K562 (cell line): ENCODE data around the gene HPRT1. TPM values are rescaled to one million over a fixed set of nuclear protein-coding genes. Genes with fewer than 3 reads are reported as not detected.

ENCODE experiments used
- ATAC-seq: fragments of 200-7000 bp; cut with Tn5 transposase; 3 replicates; pipeline ENCODE4 v1.9.1; 2020; ENCODE audit warnings: moderate library complexity
- BruUV-seq: library from RNA; stranded (reverse); fragments of 400-500 nt; replicated peaks from 2 replicates; lab custom pipeline; 2021; lab: Mats Ljungman, UMichigan
- CTCF ChIA-PET: fragments of 300-600 bp; formaldehyde crosslinking; extraction: SDS; loops from one replicate; lab custom pipeline; 2021; ENCODE audit warnings: low intra/inter-chr PET ratio; lab: Yijun Ruan, JAX
- POLR2A ChIA-PET: fragments of 300-600, 350-650 bp; sonication (Branson Sonifier 250); formaldehyde crosslinking; extraction: SDS; loops from one replicate; lab custom pipeline; 2021; ENCODE audit warnings: antibody characterized with exemption, inconsistent platforms; lab: Yijun Ruan, JAX
- DNase-seq, 4 experiments: peaks; one replicate each; pipeline versions ENCODE4 v3.0.0 to v3.0.0-alpha.2; 2011 to 2018; ENCODE audit warnings: low spot score in 3 of 4, mixed read lengths in 3 of 4; ENCODE audit errors: extremely low read depth in 1 of 4
- FAIRE-seq: peaks from 2 replicates; lab custom pipeline; 2011; peaks lifted over from hg19 to GRCh38; lab: Jason Lieb, UNC
- H2AFZ ChIP-seq: 2 replicates; pipeline ENCODE4 v1.6.0; 2011; ENCODE audit warnings: low read depth, low read length, control low read depth, inconsistent platforms
- H3K27ac ChIP-seq: fragments of 200-600 bp; 3 replicates; pipeline ENCODE4 v1.8.0; 2011; ENCODE audit warnings: low read depth, mild to moderate bottlenecking, control low read depth, inconsistent platforms, low read length, moderate library complexity, mixed read lengths; ENCODE audit errors: extremely low read depth
- H3K27me3 ChIP-seq, 2 experiments: fragments of 300-600 bp in 1 of 2; 2 replicates in 1 of 2; 3 replicates in 1 of 2; pipeline versions ENCODE4 v1.6.0 to v1.8.0; 2011; ENCODE audit warnings: inconsistent platforms in 2 of 2, low read length in 2 of 2, mild to moderate bottlenecking in 1 of 2, mixed read lengths in 1 of 2, moderate library complexity in 1 of 2; ENCODE audit not compliant: control insufficient read depth in 2 of 2, insufficient read depth in 2 of 2
- H3K36me3 ChIP-seq: fragments of 300-600 bp; 3 replicates; pipeline ENCODE4 v1.8.0; 2011; ENCODE audit warnings: mild to moderate bottlenecking, low read length, inconsistent platforms; ENCODE audit not compliant: control insufficient read depth, insufficient read depth
- H3K4me1 ChIP-seq, 2 experiments: fragments of 200-600 bp in 1 of 2; replicated peaks in 1 of 2; 2 replicates in 1 of 2; 3 replicates in 1 of 2; pipeline versions ENCODE4 v1.5.1 to v1.8.0; 2011; ENCODE audit warnings: inconsistent platforms in 2 of 2, low read length in 2 of 2, mild to moderate bottlenecking in 1 of 2, mixed read lengths in 1 of 2, moderate library complexity in 1 of 2; ENCODE audit not compliant: control insufficient read depth in 2 of 2, insufficient read depth in 2 of 2
- H3K4me2 ChIP-seq: 2 replicates; pipeline ENCODE4 v1.6.1; 2011; ENCODE audit warnings: low read length, control low read depth, inconsistent platforms, mixed read lengths; ENCODE audit not compliant: insufficient read depth
- H3K4me3 ChIP-seq: fragments of 200-600 bp; sonication (generic), shearing (Covaris generic); 2 replicates; pipeline ENCODE4 v1.5.1; 2016; ENCODE audit warnings: control low read depth, inconsistent platforms
- H3K79me2 ChIP-seq: fragments of 200-600 bp; 3 replicates; pipeline ENCODE4 v1.8.0; 2011; ENCODE audit warnings: low read length, inconsistent platforms; ENCODE audit not compliant: control insufficient read depth, insufficient read depth
- H3K9ac ChIP-seq, 2 experiments: 2 replicates each; pipeline versions ENCODE4 v1.6.0 to v1.6.1; 2011; ENCODE audit warnings: low read depth in 2 of 2, low read length in 2 of 2, control low read depth in 1 of 2, inconsistent platforms in 1 of 2, mild to moderate bottlenecking in 1 of 2, mixed read lengths in 1 of 2; ENCODE audit not compliant: insufficient read depth in 1 of 2
- H3K9me1 ChIP-seq: one replicate; pipeline ENCODE4 v1.6.0; 2011; ENCODE audit warnings: inconsistent platforms, mild to moderate bottlenecking, low read length, moderate library complexity; ENCODE audit not compliant: control insufficient read depth, insufficient read depth
- H3K9me3 ChIP-seq: replicated peaks from 2 replicates; pipeline ENCODE4 v1.5.1; 2011; ENCODE audit warnings: low read depth, low read length, inconsistent platforms; ENCODE audit not compliant: control insufficient read depth, insufficient read depth
- H4K20me1 ChIP-seq: replicated peaks from 2 replicates; pipeline ENCODE4 v1.6.1; 2011; ENCODE audit warnings: low read length, inconsistent platforms, mixed read lengths; ENCODE audit not compliant: control insufficient read depth, insufficient read depth
- MTA1 ChIP-seq: fragments of 450-650 bp; IDR thresholded peaks from 2 replicates; pipeline ENCODE4 v1.6.1; 2017; ENCODE audit warnings: borderline replicate concordance
- ZNF121 ChIP-seq: sonication (generic); formaldehyde crosslinking; conservative IDR thresholded peaks from 2 replicates; pipeline ENCODE4 v1.8.0; 2022; ENCODE audit warnings: missing genetic modification reagents
- WGBS: fragments of 100-300 bp; shearing (Covaris generic); methylation state at CpG from one replicate; pipeline ENCODE4 v1.1.6; 2016; ENCODE audit warnings: low coverage, mixed read lengths; ENCODE audit not compliant: insufficient coverage; ENCODE audit errors: missing lambda C conversion rate; 5-methylcytosine and 5-hydroxymethylcytosine counted together
- in situ Hi-C: fragments of 300-500 bp; cut with MboI; formaldehyde crosslinking; loops from 4 replicates; pipeline ENCODE4 v1.15.0; 2018; ENCODE audit warnings: inconsistent platforms, mixed read lengths
- intact Hi-C: fragments of 100-400 bp; cut with micrococcal nuclease; formaldehyde crosslinking; loops from 2 replicates; pipeline ENCODE4 v1.14.2; 2022
- polyA plus RNA-seq, 8 experiments: library from polyadenylated mRNA; depleted of rRNA in 4 of 8; stranded (reverse) in 5 of 8; unstranded in 3 of 8; fragments of >200 nt; fragmentation: Nextera tagmentation in 2 of 8; fragmentation: Illumina TruSeq in 1 of 8; extraction: Ambion mirVana in 2 of 8; extraction: Trizol in 1 of 8; gene quantifications; 2 replicates each; pipeline versions ENCODE4 v1.2.1 to v1.2.3, GENCODE V29; 2011 to 2014; ENCODE audit warnings: inconsistent platforms in 1 of 8, missing spikeins in 1 of 8
- total RNA-seq, 7 experiments: library from RNA; depleted of rRNA in 6 of 7; stranded (reverse); fragments of >200 nt in 6 of 7; fragmentation: Illumina TruSeq in 2 of 7; extraction: Trizol in 2 of 7; gene quantifications; 2 replicates each; pipeline versions ENCODE4 v1.2.1 to v1.2.3, GENCODE V29; 2011 to 2021; ENCODE audit warnings: low replicate concordance in 1 of 7
- TF ChIP-seq, protein P1 (sequence below), 2 experiments: IDR thresholded peaks in 1 of 2; conservative IDR thresholded peaks in 1 of 2; 2 replicates each; pipeline ENCODE4 v1.6.1; 2016; ENCODE audit warnings: low read depth in 2 of 2, mild to moderate bottlenecking in 1 of 2, missing compliant biosample characterization in 1 of 2, missing genetic modification characterization in 1 of 2, moderate library complexity in 1 of 2

The HPRT1 gene
- total and polyA plus RNA-seq, 9 of the 15 experiments (the other 6 are each of a cell fraction or from before 2014, with no cell fraction given): 24.4 to 158 (median 104) TPM

GRCh38 chrX:134418317-134419113 is 41.5 kb upstream of the HPRT1 start:
- BruUV-seq: no TSS peak
- H2AFZ ChIP-seq: no peak overlapping the region
- in situ Hi-C loops: no loop called here
- intact Hi-C loops: no loop called here
- no peaks in the 10 kb centered on the region for H3K79me2 ChIP-seq
- H4K20me1 ChIP-seq: no peaks in the 10 kb centered on the region
- POLR2A ChIA-PET: no interaction called here
- no peaks in the 10 kb centered on the region for H3K27me3 ChIP-seq
- no peak overlapping the region for H3K4me3 ChIP-seq
- no peak for ATAC-seq
- CTCF ChIA-PET: interaction anchor here (0.6 kb wide), 1 partner anchor 57 kb away, joined by 3 read pairs; no protein-coding TSS in a partner anchor
- no peaks in the 10 kb centered on the region for H3K9me3 ChIP-seq
- no peak overlapping the region for H3K4me2 ChIP-seq
- no peak for DNase-seq
- WGBS: 90% methylated on average over 5 of the region's 8 CpGs
- H3K9me1 ChIP-seq: no peaks in the 10 kb centered on the region
- no peaks in the 10 kb centered on the region for H3K4me1 ChIP-seq
- TF ChIP-seq ZNF121 (CRISPR knock-in tag) (0 out of 2 replicates have a peak, but pooled peaks have one; percentile 12), MTA1 (no peak)
- TF ChIP-seq, protein P1, sequence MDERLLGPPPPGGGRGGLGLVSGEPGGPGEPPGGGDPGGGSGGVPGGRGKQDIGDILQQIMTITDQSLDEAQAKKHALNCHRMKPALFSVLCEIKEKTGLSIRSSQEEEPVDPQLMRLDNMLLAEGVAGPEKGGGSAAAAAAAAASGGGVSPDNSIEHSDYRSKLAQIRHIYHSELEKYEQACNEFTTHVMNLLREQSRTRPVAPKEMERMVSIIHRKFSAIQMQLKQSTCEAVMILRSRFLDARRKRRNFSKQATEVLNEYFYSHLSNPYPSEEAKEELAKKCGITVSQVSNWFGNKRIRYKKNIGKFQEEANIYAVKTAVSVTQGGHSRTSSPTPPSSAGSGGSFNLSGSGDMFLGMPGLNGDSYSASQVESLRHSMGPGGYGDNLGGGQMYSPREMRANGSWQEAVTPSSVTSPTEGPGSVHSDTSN (CRISPR knock-in tag; IDR thresholded peaks at IDR 0.05; ENCODE audit: low read depth): no peak
- TF ChIP-seq, protein P1 (tag; conservative IDR thresholded peaks at IDR 0.05; ENCODE audit: low read depth): no peak
- H3K9ac ChIP-seq: no peak overlapping the region
- peaks cover 76% of the 10 kb centered on the region for H3K36me3 ChIP-seq
- no peak overlapping the region for H3K27ac ChIP-seq
- FAIRE-seq: no peak
